ENCODE measurements around the gene UNC5A. TPM values are rescaled to one million over a fixed set of nuclear protein-coding genes. Genes with fewer than 3 reads are reported as not detected.

Gene UNC5A
- polyA plus RNA-seq, 4 donors, result 0.08 to 0.35 (median 0.18) TPM

DNA sequence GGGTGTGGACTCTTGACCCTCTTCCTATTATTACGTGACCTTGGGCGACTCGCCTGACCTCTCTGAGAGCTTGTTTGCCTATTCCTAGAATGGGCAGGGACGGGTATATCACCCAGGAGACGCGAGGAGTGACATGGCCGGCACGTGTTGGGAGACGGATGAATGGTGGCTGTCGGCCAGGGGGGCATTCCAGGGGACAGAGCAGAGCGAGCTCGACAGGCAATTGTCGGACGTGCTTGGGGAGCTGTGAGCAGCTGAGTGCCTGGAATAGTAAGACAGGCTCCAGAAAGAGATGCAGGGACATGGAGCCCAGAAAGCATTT is 29.3 kb upstream of the UNC5A start:
- no peak for DNase-seq (ENCODE audit: low read depth in 4 of 4, low spot score in 2 of 4)

DNA sequence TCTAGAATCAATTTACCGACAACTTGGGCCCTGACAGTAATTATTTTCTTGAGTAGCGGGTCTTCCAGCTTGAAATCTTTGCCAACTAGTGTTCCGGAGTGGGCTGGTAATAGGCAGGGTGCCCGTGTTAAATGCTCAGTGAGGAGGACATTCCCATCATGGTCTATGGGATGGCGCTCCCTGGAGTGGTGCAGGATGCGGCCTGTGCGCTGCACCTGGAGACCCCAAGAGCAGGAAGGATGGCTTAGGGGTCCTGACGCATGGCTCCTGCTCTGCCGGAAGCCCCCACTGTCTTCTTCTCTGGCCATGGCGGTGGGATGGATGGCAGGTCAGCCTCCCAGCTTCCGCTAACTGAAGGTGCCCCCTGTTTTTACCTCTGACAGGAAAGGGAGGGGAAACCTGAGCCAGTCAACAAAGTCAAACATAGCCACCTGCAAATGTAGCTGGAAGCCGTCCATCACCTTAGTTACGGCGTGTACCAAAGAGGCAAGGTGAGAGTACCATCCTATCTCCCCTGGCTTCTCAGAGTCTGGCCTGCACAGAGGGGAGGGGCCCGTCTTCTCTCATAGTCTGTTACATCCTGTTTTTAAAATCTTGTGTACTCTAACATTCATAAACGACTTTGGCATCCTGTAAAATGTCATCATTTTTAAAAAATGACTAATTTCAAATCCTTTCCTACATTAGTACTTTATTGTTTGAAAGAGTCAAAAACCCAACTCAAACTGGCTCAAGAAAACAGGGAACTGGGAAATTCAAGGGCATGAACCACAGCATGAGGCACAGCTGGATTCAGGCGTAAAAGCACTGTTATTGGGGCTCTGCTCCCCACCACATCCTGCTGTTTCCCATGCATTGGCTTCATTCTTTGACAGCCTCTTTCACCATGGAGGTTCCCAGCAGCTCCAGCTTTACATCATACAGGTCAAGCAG is 28.5 kb upstream of the UNC5A start:
- no peak for DNase-seq (ENCODE audit: low read depth in 4 of 4, low spot score in 2 of 4)

DNA sequence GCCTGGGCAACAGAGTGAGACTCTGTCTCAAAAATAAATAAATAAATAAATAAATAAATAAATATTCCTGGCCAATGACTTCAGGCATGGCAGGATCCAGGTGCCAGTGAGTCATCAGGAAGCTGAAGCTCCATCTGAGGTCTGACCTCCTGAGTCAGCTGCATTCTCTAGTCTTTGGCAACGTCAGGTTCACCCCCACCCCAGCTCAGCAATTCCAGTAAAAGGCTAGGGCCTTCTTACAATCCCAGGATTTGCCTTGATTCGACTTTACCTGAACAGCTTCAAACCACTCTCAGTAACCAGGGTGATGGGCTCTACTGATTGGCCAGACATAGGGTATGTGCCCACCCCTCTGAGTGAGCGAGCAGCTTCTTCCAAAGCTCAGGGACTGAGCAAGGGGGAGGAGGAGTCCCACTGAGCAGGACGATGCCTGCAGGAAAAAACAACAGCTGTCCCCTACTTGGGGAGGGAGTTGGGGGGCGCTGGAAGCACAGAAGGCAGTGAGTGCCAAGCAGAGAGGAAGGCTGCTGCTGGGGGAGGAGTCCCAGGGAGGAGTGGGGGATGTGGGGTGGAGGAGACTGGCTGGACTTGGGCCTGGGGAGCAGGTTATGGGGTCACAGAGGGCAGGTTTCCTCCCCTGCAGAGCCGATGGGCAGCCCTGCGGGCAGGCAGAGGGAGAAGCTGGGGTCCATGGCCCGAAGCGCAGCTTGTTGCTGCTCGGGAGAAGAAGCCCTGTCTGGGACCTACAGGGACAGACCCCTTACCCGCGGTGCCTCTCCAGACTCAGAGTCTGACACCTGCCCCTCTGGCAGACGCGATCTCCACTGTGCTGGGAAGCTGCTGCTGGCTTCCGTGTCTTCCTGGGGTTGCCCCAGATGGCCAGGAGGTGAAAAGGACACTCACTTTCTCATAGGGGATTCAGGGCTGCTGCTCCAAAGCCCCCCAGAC is 25.9 kb upstream of the UNC5A start:
- no peak for DNase-seq (ENCODE audit: low read depth in 4 of 4, low spot score in 2 of 4)

- no peak for DNase-seq (ENCODE audit: low read depth in 4 of 4, low spot score in 2 of 4)
Measured at GRCh38 chr5:176785184-176786145, 24.9 kb upstream of the UNC5A start.

DNA sequence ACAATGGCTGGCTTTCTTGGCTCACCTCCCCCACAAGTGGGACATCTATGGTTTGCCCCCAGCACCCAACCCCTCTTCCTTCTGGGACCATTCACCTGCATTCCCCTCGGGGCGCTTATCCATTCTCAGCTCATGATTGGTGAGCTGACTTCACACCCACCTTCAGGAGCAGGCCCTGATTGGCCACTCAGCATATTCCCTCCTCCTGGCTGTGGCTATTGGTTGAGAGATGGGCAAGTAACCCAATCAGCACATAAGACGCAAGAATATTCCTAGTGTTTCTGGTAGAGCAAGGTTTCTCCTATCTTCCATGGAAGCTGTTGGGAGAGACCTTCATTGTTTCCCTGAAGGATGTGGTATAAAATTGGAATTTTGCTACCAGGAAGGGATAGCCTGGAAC is 22.7 kb upstream of the UNC5A start:
- no peak for DNase-seq (ENCODE audit: low read depth in 4 of 4, low spot score in 2 of 4)

DNA sequence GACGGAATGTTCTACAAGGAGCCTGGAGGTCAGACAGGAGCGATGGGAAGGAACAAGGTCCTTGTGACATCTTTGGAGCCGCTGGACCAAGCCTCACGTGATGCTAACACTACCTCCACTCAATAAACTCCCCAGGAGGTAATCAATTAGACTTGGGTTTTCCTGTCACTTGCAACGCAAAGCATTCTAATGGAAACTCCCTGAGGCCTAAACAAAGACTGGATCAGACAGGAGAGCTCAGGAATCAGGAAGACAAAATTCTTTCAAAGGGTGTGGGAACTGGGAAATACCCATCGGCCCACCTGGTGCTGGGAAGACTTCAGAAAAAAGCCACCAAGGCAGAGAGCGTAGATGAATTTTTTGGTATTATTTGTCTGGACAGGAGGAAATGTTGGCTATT is 22.3 kb upstream of the UNC5A start:
- no peak for DNase-seq (ENCODE audit: low read depth in 4 of 4, low spot score in 2 of 4)

- DNase-seq (ENCODE audit: low read depth in 4 of 4, low spot score in 2 of 4), result no peak
Measured at GRCh38 chr5:176788941-176789872, 21.2 kb upstream of the UNC5A start.

GRCh38 chr5:176789873-176790615 is 20.3 kb upstream of the UNC5A start:
- no peak for DNase-seq (ENCODE audit: low read depth in 4 of 4, low spot score in 2 of 4)

- DNase-seq (ENCODE audit: low read depth in 4 of 4, low spot score in 2 of 4), result no peak
Measured at GRCh38 chr5:176790941-176791340, 19.4 kb upstream of the UNC5A start.

- no peak for DNase-seq (ENCODE audit: low read depth in 4 of 4, low spot score in 2 of 4)
Measured at GRCh38 chr5:176792655-176793342, 17.6 kb upstream of the UNC5A start.

DNA sequence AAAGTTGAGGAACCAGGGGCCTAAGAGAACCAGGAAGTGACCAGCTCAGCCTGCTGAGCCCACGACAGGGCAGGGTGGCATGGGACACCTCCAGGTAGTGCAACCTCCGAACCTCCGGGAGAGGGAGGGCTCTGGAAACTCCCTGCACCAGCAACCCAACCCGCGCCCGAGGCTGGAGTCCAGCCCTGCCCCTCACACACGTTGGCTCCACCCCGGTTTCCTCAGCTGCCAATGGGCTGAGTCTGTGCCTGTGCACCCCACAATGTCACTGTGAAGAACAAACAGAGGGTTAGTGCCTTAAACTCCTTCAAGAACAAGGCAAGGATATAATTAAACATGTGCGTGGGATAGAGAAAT is 17.0 kb upstream of the UNC5A start:
- DNase-seq (ENCODE audit: low read depth in 4 of 4, low spot score in 2 of 4), result no peak

DNA sequence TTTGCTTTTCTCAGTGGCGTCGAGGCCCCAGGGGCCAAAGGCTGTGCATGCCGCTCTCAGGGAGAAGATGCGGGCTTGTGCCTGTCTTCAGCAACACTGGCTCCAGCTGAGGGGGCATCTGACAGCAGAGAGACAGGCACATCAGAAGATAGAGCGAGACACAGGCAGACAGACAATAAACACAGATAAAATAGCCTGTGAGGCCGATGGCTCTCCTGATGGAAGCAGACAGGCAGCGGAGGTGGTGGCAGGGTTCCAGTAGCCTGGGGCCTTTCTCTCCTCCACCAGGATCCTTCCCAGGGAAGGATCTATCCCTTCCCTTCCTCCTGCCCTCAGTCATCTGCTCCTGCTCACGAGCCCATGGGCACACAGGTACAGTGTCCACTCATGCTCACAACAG is 16.6 kb upstream of the UNC5A start:
- no peak for DNase-seq (ENCODE audit: low read depth in 4 of 4, low spot score in 2 of 4)

DNA sequence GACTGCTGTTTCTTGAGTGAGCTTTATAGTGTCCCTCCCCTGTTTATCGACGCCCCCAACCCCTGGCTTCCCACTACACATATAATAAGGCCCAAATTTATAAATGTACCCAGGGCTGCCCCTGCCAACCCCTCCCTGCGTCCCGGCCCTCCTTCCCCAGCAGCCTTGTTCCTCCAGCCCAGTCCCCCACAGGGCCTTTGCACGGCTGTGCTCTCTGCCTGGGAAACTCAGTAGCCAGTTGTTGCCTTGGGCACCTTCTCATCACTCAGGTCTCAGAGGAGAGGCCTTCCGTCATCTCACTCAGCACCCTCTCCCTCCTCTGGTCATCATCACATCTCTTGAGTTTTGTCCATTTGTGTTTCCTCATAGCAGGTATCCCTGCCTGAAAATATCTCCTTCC is 15.8 kb upstream of the UNC5A start:
- no peak for DNase-seq (ENCODE audit: low read depth in 4 of 4, low spot score in 2 of 4)

- DNase-seq (ENCODE audit: low read depth in 4 of 4, low spot score in 2 of 4), result no peak
Measured at GRCh38 chr5:176796411-176796810, 13.9 kb upstream of the UNC5A start.

GRCh38 chr5:176796970-176797369 is 13.4 kb upstream of the UNC5A start:
- no peak for DNase-seq (ENCODE audit: low read depth in 4 of 4, low spot score in 2 of 4)

DNA sequence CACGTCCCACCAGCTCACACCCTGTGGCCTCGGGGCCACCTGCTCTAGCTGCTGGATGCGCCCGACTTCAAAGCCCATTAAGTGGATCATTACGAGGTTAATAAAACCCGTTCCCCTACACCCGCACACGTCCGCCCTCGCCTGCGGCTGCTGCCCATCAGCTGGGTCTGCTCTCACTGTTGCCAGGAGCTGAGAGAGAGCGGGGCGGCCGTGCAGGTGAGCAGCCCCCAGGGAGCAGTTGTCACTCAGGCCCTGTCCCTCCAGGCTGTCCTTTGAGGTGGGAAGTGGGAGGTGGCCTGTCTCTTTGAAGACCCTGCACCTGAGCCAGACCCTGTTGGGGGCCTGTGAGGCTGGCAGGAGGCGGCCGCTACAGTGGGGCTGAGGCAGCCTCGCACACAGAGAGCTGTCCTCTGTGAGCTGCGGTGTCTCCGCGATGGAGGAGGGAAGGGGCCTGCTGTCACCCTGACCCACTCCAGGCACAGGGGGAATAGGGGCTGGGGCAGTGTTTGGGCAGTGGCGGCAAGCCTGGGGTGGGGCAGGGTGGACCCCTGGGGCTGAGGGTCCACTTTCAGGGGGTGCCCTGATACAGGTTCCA is 12.8 kb upstream of the UNC5A start:
- DNase-seq (ENCODE audit: low read depth in 4 of 4, low spot score in 2 of 4), result no peak

DNA sequence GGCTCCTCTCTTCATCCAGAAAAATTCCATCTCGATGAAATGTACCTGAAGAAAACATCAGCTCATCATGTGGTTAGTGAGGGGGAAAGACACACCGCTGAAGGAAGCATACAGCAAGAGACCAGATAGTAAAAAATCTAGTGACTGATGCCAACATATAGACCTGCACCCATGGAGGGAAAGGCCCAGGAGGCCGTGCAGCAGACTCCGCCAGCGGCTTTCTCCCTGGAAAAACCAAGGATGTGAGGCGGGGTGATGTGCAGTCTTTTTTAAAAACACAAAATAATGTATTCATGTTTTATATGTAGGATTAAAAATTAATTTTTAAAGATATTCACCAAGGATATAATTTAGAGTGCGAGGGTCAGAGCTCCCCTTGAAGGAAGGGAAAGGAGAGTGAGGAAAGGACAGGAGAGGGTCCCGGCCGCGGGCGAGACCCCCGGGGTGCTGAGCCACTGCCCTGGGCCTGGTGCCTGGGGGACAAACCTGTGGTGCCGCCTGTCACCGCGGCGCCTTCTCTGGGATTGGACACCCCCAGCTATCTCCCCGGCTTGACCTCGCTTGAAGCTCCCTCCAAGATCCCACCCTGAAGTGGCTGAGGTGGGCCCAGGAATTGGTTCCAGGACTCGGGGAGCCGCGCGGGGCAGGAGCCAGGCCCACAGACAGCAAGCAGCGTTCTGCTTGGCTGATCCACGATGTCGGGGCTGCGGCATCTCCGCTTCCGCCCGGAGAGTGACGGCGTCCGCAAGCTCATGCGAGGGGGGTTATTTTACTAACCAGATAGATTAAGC is 12.1 kb upstream of the UNC5A start:
- DNase-seq (ENCODE audit: low read depth in 4 of 4, low spot score in 2 of 4), result no peak

Data from left renal cortex interstitium (tissue), 4 donors.